CD4-positive, alpha-beta T cell treated with Interleukin-17A for 1 hour (primary cell): ENCODE results near the gene RTBDN.

Experiments
- DNase-seq: peaks from one replicate; pipeline ENCODE4 v3.0.0-alpha.2; 2020

RTBDN gene

DNA sequence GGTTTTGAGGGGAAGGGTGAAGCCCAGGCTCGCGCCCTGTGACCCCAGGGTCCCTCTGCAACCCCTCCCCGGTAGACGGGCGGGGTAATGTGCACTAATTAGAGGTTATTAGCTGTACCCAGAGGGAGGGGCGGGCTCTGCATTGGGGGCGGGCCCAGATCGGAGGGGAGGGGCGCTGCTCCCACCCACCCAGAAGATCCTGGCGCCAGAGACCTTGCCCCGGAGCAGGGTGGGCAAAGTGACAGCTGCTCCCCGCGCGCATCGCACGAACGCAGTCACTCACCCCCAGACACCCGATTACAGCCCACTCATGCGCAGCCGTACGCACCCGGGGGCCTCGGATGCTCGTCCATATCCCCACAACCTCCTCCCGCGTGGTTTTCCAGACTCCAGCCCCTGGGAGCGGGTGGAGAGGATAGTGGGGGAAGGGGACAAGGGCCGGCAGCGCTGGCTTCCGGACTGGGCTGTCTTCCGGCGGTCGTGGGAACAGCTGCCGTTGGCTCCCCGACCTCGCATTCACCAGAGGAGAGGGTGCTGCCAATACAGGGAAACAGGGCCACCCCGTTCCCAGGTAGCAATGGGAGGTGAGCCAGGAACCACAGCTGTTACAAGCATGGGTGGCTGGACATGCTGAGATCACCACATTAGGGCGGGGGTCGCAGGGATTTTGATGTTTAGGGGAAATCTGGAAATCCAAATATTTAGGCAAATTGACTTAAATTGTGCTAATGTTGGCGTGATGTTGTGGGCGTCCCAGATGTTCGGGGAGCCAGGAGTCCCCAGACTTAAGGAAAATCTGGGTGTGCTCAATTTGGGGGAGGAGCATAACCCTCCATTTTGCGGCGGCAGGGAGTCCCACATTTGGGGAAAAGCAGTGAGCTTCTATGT is 56.1 kb downstream of the RTBDN start:
- DNase-seq: peak; percentile 59

DNA sequence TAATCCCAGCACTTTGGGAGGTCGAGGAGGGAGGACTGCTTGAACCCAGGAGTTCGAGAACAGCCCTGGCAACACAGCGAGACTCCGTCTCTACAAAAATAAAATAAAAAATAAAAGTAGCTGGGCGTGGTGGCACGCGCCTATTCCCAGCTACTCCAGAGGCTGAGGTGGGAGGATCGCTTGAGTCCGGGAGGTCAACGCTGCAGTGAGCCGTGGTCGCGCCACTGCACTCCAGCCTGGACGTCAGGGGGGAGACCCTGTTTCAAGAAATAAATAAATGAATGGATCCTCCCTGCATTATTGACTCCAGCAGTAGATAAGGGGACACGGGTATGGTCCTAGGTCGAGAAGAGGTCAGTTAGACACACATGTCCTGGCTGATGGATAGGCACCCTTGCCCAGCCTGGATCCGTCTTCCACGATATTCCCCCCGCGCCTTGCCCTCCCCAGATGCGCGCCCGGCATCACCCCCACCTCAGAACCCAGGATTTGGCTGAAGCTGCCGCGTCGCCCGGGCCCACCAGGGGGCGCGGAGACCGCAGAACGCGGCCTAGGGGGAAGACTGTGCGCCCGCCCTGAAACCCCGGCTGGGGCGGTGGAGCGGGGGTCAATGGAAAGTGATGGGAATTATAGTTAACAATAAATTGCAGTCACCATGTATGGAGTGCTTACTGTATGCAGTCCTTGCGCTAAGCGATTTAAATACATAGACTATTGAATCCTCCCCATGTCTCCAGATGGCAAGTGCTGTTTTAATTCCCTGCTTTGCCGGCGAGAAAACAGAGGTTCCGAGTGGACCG is 57.0 kb downstream of the RTBDN start:
- peak; percentile 83 for DNase-seq
